HUES6 (cell line): ENCODE measurements around the gene FZD2.
"Not testable (repeated sequence)": the region's sequence is repeated elsewhere in the genome, so short reads cannot be mapped to it uniquely, and the experiment has no call there.

Experiments used
- H3K27ac ChIP-seq: 2 replicates; pipeline ENCODE4 v1.7.0; 2013; ENCODE audit warnings: low read depth, mild to moderate bottlenecking, low read length, inconsistent platforms
- H3K27me3 ChIP-seq: 2 replicates; pipeline ENCODE4 v1.6.1; 2013; ENCODE audit warnings: low read length; ENCODE audit not compliant: control insufficient read depth, insufficient read depth
- H3K36me3 ChIP-seq: 2 replicates; pipeline ENCODE4 v1.6.1; 2013; ENCODE audit warnings: low read length; ENCODE audit not compliant: control insufficient read depth, insufficient read depth
- H3K4me1 ChIP-seq: 2 replicates; pipeline ENCODE4 v1.6.1; 2013; ENCODE audit warnings: low read length; ENCODE audit not compliant: control insufficient read depth, insufficient read depth
- H3K4me3 ChIP-seq: 2 replicates; pipeline ENCODE4 v1.5.1; 2013; ENCODE audit warnings: low read depth, low read length
- H3K9ac ChIP-seq: one replicate; pipeline ENCODE4 v1.6.1; 2013; ENCODE audit warnings: mild to moderate bottlenecking, low read length
- H3K9me3 ChIP-seq: 2 replicates; pipeline ENCODE4 v1.6.1; 2013; ENCODE audit warnings: low read depth, low read length; ENCODE audit not compliant: control insufficient read depth, insufficient read depth

FZD2 gene

DNA sequence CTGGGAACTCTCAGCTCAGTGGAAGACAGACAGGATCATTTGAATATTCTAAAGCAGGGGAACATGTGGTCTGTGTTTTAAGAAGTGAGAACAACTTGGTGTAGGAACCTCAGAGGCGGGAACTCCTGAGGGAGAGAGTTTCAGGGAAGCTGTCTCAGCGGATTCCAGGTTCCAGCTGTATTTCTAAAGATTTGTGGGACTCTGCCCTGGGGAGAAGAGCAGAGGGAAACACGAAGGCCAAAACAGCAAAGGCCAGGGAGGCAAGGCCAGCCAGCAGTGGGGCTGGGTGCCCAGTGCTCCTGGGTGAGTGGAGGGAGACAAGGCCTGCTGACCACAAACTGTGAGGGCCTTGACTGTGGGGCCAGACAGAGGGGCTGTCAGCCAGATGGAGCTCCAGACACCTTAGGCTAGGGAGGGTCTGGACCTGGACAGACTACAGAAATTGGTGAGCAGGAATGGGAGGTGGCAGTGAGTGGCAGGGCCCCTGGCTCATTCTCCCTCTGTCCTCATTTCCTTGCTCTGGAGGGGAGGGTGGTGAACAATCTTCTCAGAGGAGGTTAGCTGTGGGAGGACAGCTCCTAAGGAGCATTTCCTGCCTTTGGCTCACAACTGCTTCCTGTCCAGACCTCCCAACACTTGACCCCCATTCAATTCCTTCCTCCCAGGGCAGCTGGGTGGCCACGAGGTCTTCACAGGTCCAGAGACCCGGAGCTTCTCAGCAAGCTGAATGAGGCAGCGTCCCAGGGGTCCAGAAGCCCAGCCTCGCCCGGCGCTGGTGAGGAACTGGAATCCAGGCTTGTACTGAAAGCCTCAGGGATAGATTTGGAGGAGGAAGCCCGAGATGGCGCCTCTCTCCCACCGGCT lies 21.0 kb upstream of the FZD2 start:
- no peaks in the 10 kb centered on the region for H3K9me3 ChIP-seq
- no peak overlapping the region; the same call in 1 of the 2 replicates for H3K27ac ChIP-seq
- H3K4me1 ChIP-seq, result peaks cover 30% of the 10 kb centered on the region
- no peaks in the 10 kb centered on the region for H3K36me3 ChIP-seq
- peaks cover 63% of the 10 kb centered on the region for H3K27me3 ChIP-seq
- peak overlapping the region; percentile 14 for H3K9ac ChIP-seq
- H3K4me3 ChIP-seq, result no peak overlapping the region

DNA sequence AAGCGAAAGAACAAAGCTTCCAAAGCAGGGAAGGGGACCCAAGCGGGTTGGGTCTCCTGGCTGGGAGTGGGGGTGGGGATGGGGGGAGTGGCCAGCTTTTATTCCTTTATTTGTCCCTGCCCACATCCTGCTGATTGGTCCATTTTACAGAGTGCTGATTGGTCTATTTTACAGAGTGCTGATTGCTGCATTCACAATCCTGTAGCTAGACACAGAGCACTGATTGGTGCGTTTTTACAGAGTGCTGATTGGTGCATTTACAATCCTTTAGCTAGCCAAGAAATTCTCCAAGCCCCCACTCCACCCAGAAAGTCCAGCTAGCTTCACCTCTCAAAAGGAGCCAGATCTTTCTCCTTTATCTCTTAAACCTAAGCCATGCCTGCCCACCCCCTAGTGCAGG lies 19.4 kb upstream of the FZD2 start:
- Histone ChIP-seq H3K27me3 (peaks cover 78% of the 10 kb centered on the region), H3K4me1 (peaks cover 46% of the 10 kb centered on the region)
- not testable (repeated sequence) for H3K27ac ChIP-seq, H3K4me3 ChIP-seq, H3K9me3 ChIP-seq, H3K9ac ChIP-seq, H3K36me3 ChIP-seq

DNA sequence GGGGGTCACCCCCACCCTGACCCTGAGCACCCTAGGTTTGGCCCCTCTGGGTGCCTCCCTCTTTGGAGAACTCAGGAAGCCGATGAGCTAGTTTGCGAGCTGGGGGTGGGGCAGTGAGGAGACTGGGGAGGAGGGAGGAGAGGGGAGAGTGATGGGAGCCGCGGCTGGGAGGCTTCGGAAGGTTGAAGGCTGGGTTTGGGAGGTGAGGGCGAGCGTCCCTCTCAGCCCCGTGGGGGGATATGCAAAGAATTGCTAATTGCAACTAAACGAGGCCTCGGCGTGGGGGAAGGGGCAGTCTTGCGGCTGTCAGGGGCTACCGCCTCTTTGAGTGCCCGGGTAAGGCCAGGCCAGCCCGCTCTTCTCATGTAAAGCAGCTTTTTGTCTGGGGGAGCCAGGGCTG lies 17.6 kb upstream of the FZD2 start:
- Histone ChIP-seq H3K4me1 (peaks cover 54% of the 10 kb centered on the region), H3K27ac (peak overlapping the region; percentile 63; the same call in 1 of the 2 replicates), H3K36me3 (no peaks in the 10 kb centered on the region), H3K27me3 (peaks cover 84% of the 10 kb centered on the region), H3K9me3 (no peaks in the 10 kb centered on the region), H3K4me3 (peak overlapping the region; percentile 42), H3K9ac (no peak overlapping the region)

GRCh38 chr17:44540246-44541084 lies 16.8 kb upstream of the FZD2 start:
- peaks cover 91% of the 10 kb centered on the region for H3K27me3 ChIP-seq
- peak overlapping the region; percentile 42 for H3K4me3 ChIP-seq
- no peaks in the 10 kb centered on the region for H3K36me3 ChIP-seq
- peaks cover 59% of the 10 kb centered on the region for H3K4me1 ChIP-seq
- H3K9me3 ChIP-seq, result no peaks in the 10 kb centered on the region
- peak overlapping the region; percentile 35 for H3K9ac ChIP-seq
- peak overlapping the region; percentile 63; the same call in 1 of the 2 replicates for H3K27ac ChIP-seq

- Histone ChIP-seq H3K27me3 (peaks cover 92% of the 10 kb centered on the region), H3K4me3 (peak overlapping the region; percentile 42), H3K36me3 (no peaks in the 10 kb centered on the region), H3K27ac (no peak overlapping the region), H3K9ac (peak overlapping the region; percentile 57), H3K9me3 (0 out of 2 replicates have a peak, but pooled peaks cover 2% of the 10 kb centered on the region), H3K4me1 (peaks cover 53% of the 10 kb centered on the region)
Observed at GRCh38 chr17:44541884-44542581, 15.3 kb upstream of the FZD2 start.

DNA sequence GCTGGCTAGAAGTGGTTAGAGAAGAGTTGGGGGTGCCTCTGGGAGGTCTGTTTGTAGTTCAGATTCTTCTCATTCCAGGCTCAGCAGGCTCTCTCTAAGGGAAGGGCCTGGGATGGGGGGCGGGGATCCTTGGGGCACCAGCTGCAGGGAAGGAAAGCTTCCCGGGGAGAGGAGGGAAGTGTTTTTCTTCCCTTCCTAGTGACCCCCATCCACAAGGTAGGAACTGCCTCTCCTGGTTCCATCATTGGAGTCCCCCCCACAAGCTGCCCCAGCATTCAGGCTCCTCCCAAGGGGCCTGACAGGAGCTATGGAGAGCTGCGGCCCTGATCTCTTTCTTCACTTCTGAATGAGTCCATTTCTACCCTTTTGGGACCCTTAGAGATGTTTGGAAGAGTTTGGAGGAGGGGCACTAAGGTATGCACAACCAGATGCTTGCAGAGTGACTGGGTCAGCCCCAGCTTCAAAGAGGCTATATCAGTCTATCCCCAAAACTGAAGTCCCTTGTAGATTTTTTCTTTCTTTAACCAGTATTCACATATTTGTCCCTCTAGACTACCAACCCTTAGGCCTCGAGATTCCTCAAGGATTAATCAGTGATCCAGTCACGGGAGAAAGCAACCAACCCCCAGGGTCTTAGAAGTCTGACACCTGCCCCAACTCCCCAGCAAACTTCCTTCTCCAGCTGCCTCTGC lies 13.9 kb upstream of the FZD2 start:
- H3K4me3 ChIP-seq, result peak overlapping the region; percentile 36
- H3K27me3 ChIP-seq, result peaks cover 90% of the 10 kb centered on the region

DNA sequence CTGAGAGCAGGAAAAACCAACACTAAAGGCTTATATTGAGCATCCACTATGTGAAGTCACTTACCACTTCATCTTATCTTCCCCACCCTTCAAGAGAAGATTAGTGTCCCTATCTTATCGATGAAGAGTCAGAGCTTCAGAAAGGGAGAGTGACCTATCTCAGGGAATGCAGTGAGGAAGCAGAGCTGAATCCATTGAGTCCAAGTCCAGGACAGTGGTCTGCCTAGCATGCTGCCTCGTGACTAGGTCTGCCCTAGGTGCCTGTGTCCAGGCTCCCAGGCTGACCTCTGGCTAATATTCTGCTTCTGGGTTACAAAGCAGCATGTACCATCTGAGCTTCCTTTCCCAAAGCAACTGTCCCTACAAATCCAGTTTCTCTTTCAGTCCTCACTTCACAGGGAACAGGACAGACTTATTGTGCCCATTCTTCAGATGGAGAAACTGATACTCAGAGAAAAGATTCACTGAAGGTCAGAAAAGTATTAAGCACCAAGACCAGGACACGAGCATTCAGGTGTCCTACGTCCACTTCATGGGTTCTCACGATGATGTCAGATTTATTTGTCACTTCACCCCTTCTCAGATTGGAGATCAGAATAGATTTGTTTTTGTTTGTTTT lies 13.3 kb upstream of the FZD2 start:
- Histone ChIP-seq H3K9me3 (0 out of 2 replicates have a peak, but pooled peaks cover 2% of the 10 kb centered on the region), H3K27me3 (peaks cover 90% of the 10 kb centered on the region), H3K4me1 (peaks cover 71% of the 10 kb centered on the region), H3K36me3 (no peaks in the 10 kb centered on the region), H3K4me3 (peak overlapping the region; percentile 36), H3K27ac (peak overlapping the region; percentile 63; the same call in 1 of the 2 replicates), H3K9ac (peak overlapping the region; percentile 71)

More for the DNA sequence above, 13.9 kb upstream of the FZD2 start:
- Histone ChIP-seq H3K27ac (peak overlapping the region; percentile 63; the same call in 1 of the 2 replicates), H3K9me3 (0 out of 2 replicates have a peak, but pooled peaks cover 2% of the 10 kb centered on the region), H3K9ac (peak overlapping the region; percentile 71), H3K4me1 (peaks cover 65% of the 10 kb centered on the region), H3K36me3 (no peaks in the 10 kb centered on the region)

- Histone ChIP-seq H3K9me3 (0 out of 2 replicates have a peak, but pooled peaks cover 2% of the 10 kb centered on the region), H3K27me3 (peaks cover 87% of the 10 kb centered on the region), H3K9ac (no peak overlapping the region), H3K4me1 (peaks cover 66% of the 10 kb centered on the region), H3K27ac (no peak overlapping the region; the same call in 1 of the 2 replicates), H3K36me3 (no peaks in the 10 kb centered on the region), H3K4me3 (no peak overlapping the region)
Observed at GRCh38 chr17:44546671-44547606, 10.3 kb upstream of the FZD2 start.

DNA sequence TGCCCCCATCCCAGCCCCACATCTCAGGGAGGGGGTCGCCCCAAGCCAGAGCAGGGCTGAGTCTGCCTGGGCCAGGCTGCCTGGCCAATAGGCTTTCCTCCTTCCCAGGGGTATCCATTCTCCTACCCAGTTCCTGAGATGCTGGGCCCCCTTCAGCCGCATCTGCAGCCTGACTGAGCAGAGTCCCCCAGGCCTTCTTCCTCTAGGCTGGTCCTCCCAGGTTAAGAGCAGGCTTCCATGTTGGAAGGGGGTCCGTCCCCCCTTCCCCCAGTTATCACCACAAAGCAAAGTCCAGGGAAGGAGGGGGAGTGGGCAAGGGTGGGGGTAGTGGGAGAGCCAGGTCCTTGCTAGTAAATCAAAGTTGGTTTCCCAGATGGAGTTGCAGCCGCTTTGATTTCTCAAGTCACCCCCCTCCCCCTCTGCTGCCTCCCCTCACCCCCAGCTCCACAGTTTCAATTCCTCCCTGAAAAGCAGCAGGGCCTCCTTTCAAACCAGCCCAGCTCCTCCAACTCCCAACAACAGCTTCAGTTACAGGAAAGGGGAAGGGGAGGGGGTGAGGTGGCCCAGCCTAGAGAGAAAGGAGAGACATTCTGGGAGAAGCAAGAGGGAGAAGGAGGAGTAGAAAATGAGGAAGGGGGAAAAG lies 9.5 kb upstream of the FZD2 start:
- Histone ChIP-seq H3K4me3 (no peak overlapping the region), H3K4me1 (peaks cover 58% of the 10 kb centered on the region), H3K27me3 (peaks cover 87% of the 10 kb centered on the region), H3K9ac (no peak overlapping the region), H3K36me3 (no peaks in the 10 kb centered on the region), H3K27ac (no peak overlapping the region; the same call in 1 of the 2 replicates), H3K9me3 (0 out of 2 replicates have a peak, but pooled peaks cover 2% of the 10 kb centered on the region)
